LNCAP (cell line): ENCODE measurements around the gene NTN1.

Source experiments
- CTCF ChIP-seq: fragments of 450-650 bp; IDR thresholded peaks from 2 replicates; pipeline ENCODE4 v1.5.1; 2017; ENCODE audit warnings: mild to moderate bottlenecking

Gene NTN1

GRCh38 chr17:9195411-9195810 is 174.1 kb downstream of the NTN1 start:
- TF ChIP-seq CTCF = no peak

DNA sequence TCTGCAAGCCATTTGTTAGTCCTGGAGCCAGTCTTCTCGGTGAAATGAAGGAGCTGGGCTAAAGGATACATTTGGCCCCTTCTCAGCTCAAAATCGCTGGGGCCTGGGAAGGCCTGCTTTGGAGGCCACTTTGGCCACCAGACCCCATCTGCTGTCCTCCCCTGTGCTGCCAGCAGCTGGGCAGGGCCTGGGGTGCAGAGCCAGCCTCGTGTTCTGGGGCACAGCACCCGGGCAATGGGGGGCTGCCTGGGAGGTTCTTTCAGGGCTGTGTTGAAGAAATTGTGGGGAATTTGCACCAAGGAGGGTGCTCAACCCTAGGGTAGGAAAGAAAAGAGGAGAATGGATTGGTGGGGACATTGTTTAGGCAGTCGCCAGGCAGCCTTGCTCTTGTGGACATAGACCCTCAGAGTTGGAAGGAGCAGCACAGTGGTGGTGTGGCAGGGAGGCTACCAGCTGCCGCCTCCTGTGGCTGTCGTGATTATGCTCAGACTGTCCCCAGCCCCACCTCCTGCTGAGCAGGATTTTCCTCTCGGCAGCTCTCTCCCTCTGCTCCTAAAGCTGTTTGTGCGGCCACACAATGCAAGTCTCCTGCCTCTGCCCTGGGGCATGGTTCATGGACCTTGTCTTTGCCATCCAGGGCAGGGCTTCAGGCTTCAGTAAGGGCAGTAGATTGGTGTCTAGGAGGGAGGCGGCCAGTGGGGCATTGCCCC is 174.8 kb downstream of the NTN1 start:
- no peak for TF ChIP-seq CTCF

- TF ChIP-seq CTCF = no peak
Observed at GRCh38 chr17:9199571-9200551, 178.6 kb downstream of the NTN1 start.

- no peak for TF ChIP-seq CTCF
Observed at GRCh38 chr17:9200699-9201359, 179.5 kb downstream of the NTN1 start.

DNA sequence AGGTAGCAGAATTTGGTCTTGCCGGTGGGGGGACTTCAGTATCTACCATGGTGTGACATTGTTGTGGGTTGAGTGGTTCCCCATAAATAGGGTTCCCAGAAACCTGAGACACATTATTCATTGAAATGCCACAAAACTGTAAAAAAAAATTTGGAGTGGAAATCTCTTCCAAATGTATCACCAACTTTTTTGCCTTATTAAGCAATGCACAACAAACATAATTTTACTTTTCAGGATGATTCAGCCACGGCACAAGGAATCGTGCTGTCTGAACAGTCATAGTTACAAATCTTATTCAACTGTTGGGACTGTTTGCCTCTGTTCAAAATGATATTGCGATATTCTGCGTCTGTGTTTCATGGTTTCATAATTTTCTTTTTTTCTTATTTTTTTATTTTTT is 181.2 kb downstream of the NTN1 start:
- TF ChIP-seq CTCF = no peak

- TF ChIP-seq CTCF = no peak
Observed at GRCh38 chr17:9203771-9204425, 182.6 kb downstream of the NTN1 start.
